Left kidney (tissue), 2 donors: ENCODE measurements around the gene KHDC4. TPM values are rescaled to one million over a fixed set of nuclear protein-coding genes. Genes with fewer than 3 reads are reported as not detected.
"Not testable (repeated sequence)": the region's sequence is repeated elsewhere in the genome, so short reads cannot be mapped to it uniquely, and the experiment has no call there.

Source experiments
- DNase-seq: peaks from one replicate; pipeline ENCODE4 v3.0.0-alpha.2; 2013
- polyA plus RNA-seq: library from polyadenylated mRNA; unstranded; fragments of 120-200 nt; gene quantifications from one replicate; pipeline ENCODE4 v1.2.1, GENCODE V29; 2013; ENCODE audit not compliant: insufficient read length

Gene KHDC4
- polyA plus RNA-seq, 1 donor = 82.4 TPM

DNA sequence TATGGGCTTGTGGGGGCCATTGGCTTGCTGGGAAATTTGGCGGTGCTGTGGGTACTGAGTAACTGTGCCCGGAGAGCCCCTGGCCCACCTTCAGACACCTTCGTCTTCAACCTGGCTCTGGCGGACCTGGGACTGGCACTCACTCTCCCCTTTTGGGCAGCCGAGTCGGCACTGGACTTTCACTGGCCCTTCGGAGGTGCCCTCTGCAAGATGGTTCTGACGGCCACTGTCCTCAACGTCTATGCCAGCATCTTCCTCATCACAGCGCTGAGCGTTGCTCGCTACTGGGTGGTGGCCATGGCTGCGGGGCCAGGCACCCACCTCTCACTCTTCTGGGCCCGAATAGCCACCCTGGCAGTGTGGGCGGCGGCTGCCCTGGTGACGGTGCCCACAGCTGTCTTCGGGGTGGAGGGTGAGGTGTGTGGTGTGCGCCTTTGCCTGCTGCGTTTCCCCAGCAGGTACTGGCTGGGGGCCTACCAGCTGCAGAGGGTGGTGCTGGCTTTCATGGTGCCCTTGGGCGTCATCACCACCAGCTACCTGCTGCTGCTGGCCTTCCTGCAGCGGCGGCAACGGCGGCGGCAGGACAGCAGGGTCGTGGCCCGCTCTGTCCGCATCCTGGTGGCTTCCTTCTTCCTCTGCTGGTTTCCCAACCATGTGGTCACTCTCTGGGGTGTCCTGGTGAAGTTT is 7.8 kb upstream of the KHDC4 start:
- no peak for DNase-seq

GRCh38 chr1:155940993-155941844 is 7.0 kb upstream of the KHDC4 start, which contains the start of gene RXFP4:
Gene RXFP4 (plus strand): TSS chr1:155941638. CDS start chr1:155941710, 72 bp downstream.
- no peak for DNase-seq

DNA sequence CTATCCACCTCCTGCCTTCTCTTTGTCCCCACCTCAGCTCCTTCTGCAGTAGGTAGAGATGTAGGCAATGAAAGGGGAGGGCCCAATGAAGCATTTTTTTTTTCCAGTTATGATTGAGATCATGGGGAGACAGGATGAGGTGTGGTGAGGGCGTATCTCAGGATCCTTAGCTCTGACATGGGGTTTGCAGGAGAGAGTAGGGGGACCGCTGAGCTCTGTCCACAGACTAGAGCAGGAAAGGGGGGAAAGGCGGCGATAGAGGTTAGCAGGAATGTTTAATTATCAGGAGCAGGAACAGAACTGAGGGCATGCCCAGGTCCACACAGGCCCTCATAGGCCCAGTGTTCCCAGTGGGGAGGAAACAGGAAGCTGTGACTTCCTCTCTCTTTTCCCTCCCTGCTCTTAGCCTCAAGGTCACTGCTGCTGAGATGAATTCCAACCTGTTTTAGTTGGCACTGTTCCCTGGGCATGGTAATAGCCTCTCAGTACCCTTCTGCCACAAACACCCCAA is 6.3 kb upstream of the KHDC4 start:
- peak; percentile 55 for DNase-seq

DNA sequence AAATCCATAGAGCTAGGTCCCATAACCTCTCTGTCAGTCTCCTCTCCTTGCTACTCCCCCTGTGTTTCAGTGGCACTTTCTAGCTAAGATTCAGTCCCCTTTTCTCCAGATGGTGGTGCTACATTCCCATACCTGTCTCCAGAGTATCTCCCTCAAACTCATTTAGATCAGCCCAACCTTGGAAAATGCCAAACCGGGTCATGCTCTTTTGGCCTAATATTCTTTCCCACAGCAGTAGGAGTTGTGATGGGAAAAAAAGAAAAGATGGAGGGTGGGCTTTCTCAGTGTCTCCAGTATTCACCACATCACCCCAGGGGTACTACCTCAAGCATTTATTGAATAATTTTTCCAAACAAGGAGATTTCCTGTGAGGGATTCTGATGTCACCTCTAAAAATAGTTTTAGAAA is 4.0 kb upstream of the KHDC4 start:
- peak; percentile 77 for DNase-seq

DNA sequence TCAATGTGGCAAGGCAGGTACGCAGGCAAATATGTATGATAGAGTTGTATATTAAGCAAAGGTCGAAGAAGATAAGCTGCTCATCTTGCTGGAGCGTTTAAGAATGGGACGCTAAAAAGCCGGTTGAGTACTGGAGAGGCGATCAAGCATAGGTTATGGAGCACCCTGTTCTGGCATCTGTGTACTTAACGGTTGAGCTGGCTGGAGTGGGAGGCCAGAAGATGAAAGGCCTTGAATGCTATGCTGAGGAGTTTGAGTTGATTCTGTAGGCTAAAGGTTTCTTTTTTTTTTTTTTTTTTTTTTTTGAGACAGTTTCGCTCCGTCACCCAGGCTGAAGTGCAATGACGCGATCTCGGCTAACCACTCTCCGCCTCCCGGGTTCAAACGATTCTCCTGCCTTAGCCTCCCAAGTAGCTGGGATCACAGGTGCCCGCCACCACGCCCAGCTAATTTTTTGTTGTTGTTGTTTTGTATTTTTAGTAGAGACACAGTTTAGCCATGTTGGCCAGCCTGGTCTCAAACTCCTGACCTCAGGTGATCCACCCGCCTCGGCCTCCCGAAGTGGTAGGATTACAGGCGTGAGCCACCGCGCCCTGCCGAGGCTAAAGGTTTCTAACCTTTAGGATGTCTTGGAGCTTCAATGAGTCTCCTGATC is 850 bp upstream of the KHDC4 start:
- peak; percentile 45 for DNase-seq

DNA sequence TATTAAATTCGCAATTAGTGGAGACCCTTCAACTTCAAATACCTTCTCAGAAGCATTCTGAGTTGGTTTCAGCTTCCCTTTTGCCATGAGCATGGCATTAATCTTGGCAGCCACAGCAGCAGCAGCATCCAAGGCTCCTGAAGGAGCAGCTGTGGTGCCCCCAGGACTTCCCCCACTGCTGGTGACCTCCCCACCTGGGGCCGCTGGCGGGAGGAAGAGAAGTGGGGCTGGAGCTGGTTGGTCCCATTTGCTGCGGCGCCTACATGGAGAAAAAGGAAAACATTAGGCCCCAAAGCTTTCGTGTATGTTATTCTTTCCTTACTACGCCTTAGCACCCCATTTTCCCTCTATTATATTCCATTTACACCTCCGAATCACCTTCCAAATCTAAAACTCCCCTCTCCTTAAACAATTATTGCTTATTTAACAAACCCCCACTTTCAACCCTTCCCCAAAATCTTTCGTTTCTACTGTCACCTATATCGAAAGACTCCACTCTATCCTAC is 569 bp downstream of the KHDC4 start:
- DNase-seq = peak; percentile 8

DNA sequence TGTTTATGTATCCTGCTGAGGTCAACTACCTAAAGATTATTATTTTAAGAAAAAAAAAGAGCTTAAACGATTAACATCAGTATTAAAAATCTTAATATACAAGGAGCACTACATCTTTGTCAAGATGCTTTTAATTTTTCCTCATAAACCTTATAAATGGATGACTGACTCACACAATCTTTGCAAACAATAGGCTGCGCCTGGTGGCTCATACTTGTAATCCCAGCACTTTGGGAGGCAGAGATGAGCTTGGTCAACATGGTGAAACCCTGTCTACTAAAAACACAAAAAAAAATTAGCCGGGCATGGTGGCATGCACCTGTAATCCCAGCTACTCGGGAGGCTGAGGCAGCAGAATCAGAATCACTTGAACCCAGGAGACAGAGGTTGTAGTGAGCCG is 1.7 kb downstream of the KHDC4 start:
- DNase-seq = no peak

DNA sequence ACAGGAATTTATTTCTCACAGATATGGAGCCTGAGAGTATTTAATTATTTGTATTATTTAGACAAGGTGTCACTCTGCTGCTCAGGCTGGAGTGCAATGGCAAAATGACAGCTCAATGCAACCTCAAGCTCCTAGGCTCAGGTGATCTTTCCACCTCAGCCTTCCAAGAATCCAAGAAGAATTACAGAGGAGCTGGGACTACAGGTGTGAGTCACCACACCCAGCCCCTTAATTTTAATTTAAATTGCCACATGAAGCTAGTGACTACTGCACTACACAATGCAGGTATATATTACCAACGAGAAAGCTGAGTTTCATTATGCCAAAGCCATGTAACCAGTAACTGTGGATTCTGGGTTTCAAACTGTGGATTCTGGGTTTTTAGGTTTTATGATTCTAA is 2.1 kb downstream of the KHDC4 start:
- no peak for DNase-seq

DNA sequence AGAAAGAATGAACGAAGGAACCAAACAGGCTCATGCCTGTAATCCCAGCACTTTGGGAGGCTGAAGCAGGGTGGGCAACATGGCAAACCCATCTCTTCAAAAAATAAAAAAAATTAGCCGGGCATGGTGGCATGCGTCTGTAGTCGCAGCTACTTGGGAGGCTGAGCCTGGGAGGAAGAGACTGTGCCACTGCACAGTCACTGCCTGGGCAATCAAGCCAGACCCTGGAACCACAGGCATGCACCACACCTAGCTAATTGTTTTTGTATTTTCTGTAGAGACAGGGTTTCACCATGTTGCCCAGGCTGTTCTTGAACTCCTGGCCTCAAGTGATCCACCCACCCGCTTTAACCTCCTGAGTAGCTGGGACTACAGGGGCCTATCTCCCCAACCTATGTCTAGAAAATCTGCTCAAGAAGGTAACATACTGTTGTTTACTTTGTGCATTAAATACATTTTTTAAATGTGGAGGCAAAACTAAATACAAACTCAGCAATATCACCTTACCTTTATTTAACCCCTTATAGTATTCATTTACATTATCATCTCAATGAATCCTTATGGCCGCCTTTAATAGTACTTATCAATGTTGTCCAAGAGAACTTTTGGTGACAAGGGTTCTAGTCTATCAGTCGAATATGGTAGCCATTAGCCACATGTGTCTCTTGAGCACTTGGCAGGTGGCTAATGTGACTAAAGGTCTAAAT is 2.7 kb downstream of the KHDC4 start:
- DNase-seq = no peak

- not testable (repeated sequence) for DNase-seq
Observed at GRCh38 chr1:155930725-155931124, 3.5 kb downstream of the KHDC4 start.

DNA sequence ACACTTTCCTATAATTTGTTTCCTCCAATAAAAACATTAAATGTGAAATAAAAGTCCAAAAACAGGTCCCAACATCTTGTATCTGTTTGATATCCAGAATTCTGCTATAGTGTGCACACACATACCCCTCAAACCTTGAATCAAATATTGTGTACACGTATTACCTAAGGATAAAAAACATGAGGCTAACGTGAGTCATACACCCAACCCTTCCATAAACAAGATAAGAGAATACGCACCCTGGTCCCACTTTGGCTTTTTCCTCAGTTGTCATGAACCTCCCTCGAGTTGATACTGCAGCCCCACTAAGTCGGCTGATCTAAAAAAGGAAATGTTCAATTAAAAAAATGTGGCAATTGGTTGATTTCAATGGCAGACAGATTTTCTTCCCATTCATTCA is 5.2 kb downstream of the KHDC4 start:
- no peak for DNase-seq

DNA sequence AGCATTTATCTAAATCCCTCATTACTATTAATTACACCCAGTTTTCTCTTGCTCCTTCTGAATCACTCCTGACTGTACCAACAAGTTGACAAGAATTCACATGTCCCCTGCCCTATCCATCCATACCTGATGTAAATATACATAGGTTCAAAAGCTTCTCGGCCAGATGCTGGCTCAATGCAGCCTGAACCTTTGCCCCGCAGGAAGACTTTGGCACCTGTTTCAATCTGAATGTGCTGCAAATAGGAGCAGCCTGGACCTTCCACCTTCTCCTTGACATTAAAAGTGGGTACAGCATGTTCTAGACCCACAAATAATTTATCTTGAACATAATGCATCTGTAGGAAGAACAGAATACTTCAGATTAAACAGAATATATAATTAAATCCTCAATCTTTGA is 8.7 kb downstream of the KHDC4 start:
- DNase-seq = no peak

GRCh38 chr1:155920717-155921116 is 13.5 kb downstream of the KHDC4 start:
- no peak for DNase-seq

- no peak for DNase-seq
Observed at GRCh38 chr1:155919801-155920200, 14.4 kb downstream of the KHDC4 start.

GRCh38 chr1:155918660-155919059 is 15.6 kb downstream of the KHDC4 start:
- DNase-seq = no peak

DNA sequence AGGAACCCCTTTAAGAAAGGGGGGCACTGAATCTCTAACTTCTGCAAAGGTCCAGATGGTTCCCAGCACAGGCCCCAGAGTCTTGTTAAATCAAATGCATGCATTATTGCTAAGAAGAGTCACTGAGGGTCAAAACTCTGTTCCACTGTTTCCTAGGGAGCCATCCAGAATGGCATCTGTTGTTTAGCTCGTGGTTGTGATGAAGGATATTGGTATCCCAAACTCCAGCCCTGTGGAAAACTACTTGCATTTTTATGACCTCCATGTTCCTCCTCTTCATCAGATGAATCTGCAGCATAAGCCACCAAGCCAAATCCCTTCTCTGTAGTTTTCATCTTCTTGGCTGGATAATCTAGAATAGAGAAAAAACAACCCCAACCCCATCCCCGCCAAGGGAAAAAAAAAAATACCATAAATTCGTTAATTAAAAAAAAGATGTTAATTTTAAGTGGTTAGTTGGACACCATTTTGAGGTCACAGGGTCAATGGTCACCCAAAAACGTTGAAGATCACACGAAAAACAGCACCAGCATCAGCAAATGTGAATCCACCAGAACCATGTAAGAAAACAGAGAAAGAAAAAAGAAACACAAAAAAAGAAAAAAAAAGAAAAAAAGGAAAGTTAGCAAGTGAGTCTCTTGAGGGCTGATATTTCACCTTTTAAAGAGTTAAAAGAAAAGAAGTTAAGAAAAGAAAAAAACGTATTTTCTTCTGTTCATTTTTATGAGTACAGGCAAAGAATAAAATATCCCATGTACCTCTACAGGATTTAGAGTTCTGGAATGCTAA is 20.1 kb downstream of the KHDC4 start:
- no peak for DNase-seq

- no peak for DNase-seq
Observed at GRCh38 chr1:155912056-155912536, 22.1 kb downstream of the KHDC4 start.

DNA sequence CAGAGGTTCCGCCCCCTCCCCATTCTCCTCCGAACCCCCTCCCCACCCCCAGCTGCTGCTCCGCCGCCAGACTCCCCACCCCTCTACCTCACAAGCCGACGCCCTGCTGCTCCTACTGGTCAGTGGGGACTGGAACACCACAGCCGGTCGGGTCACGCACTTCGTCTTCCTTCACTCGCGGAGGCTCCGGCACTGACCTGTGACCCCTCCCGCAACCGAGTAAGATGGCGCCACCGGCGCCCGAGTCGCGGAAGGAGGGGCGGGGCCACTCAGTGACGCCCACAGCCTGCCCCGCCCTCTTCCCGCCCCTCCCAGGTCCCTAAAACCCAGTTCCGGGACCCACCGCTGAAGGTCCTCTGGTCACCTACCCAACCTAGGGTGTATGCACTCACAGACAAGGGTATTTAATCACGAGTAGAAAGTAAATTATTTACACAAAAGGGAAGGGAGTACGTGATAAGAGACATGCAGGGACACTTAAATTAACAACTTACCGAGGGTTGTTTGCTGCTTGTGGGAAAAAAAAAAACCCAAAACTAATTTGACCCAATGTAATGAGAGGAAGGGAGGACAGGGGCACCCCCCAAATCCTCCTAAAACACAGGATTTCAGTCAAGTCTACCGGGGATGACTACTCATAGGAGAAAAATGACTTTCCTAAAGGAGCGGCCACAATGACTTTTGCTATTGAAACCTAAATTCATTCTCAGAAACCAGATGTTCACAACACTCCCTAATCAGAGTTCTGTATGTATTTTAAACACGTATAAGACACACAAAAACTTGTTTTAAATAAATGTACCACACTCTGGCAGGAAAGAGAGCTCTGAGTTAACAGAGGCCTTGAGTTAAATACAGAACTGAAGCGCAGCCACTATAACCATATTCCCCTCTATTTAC is 22.8 kb downstream of the KHDC4 start, which contains the start of gene RIT1:
RIT1 (minus strand) TSS at position 194 of the 900 bp plus-strand sequence. CDS start 588 bp downstream, outside the sequence.
- DNase-seq = peak; percentile 84

- no peak for DNase-seq
Observed at GRCh38 chr1:155910621-155911121, 23.5 kb downstream of the KHDC4 start.
